Measurements from ENCODE around the gene ECHS1. TPM values are rescaled to one million over a fixed set of nuclear protein-coding genes. Genes with fewer than 3 reads are reported as not detected.
"Not testable (repeated sequence)": the region's sequence is repeated elsewhere in the genome, so short reads cannot be mapped to it uniquely, and the experiment has no call there.

ECHS1 gene
- total RNA-seq, 1 experiment from 2014 or later = 90.7 TPM

DNA sequence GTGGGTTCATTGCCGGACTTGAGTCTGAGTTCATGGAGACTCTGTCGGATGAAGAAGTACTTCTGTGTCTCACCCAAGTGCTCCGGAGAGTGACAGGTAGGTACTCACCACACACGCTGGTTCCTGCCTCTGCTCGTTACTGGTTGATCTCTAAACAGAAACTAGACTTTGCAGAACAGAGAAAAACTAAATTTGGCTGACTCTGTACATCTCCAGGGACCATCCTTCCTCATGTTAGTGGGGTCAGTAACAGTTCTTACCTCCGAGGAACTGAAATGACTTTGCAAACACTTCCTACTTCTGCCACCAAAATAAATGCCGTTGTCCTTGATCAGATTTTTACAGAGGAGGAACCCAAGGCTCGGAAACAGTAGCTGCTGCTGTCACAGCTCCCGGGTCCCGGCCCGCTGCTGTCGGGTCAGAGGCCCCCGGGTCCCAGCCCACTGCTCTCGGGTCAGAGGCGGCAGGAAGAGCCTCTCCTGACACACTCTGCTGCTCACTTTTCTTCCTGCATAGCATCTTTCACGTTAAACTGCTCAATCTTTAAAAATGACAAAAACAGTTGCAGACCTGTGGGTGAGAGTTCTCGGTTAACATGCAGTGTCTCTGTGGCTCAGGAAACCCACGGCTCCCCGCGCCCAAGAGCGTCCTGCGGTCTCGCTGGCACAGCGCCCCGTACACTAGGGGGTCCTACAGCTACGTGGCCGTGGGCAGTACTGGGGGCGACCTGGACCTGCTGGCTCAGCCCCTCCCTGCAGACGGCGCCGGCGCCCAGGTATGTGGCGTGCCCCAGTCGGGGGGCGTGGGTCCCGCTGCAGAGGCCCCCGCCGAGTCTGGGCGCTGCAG, 16.0 kb upstream of the ECHS1 start:
- H3K4me2 ChIP-seq = no peak overlapping the region
- no peaks in the 10 kb centered on the region for H3K79me2 ChIP-seq (ENCODE audit: low read depth)
- peaks cover 15% of the 10 kb centered on the region; the same call in 1 of the 2 replicates for H3F3A ChIP-seq (ENCODE audit: insufficient read depth, low read depth)
- H3K36me3 ChIP-seq (ENCODE audit: low read depth) = no peaks in the 10 kb centered on the region
- H3K9me3 ChIP-seq (ENCODE audit: insufficient read depth, low read depth) = no peaks in the 10 kb centered on the region
- intact Hi-C loops (cut with micrococcal nuclease; ENCODE audit: unreplicated experiment) = no loop called here
- no peak for DNase-seq
- H3K27ac ChIP-seq = no peak overlapping the region
- ChIA-PET CTCF (interaction anchor here (0.6 kb wide), 1 partner anchor 50 kb away, joined by 3 read pairs; no protein-coding TSS in a partner anchor), POLR2A (ENCODE audit: unreplicated experiment) (no interaction called here)
- H3K4me3 ChIP-seq = no peak overlapping the region
- H3K9me2 ChIP-seq (ENCODE audit: insufficient read depth) = no peaks in the 10 kb centered on the region
- H2AFZ ChIP-seq = no peak overlapping the region
- no TSS peak for BruUV-seq (replicated peaks)
- no peak for TF ChIP-seq EZH2 (IDR thresholded peaks at IDR 0.05; ENCODE audit: low read depth)
- TF ChIP-seq, protein P1, sequence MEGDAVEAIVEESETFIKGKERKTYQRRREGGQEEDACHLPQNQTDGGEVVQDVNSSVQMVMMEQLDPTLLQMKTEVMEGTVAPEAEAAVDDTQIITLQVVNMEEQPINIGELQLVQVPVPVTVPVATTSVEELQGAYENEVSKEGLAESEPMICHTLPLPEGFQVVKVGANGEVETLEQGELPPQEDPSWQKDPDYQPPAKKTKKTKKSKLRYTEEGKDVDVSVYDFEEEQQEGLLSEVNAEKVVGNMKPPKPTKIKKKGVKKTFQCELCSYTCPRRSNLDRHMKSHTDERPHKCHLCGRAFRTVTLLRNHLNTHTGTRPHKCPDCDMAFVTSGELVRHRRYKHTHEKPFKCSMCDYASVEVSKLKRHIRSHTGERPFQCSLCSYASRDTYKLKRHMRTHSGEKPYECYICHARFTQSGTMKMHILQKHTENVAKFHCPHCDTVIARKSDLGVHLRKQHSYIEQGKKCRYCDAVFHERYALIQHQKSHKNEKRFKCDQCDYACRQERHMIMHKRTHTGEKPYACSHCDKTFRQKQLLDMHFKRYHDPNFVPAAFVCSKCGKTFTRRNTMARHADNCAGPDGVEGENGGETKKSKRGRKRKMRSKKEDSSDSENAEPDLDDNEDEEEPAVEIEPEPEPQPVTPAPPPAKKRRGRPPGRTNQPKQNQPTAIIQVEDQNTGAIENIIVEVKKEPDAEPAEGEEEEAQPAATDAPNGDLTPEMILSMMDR (conservative IDR thresholded peaks at IDR 0.05) = no peak
- H4K20me1 ChIP-seq (ENCODE audit: insufficient read depth) = no peaks in the 10 kb centered on the region
- H3K27me3 ChIP-seq (ENCODE audit: insufficient read depth, low read depth) = no peaks in the 10 kb centered on the region
- H3K4me1 ChIP-seq (replicated peaks; ENCODE audit: insufficient read depth) = peaks cover 4% of the 10 kb centered on the region; the same call in 1 of the 2 replicates

DNA sequence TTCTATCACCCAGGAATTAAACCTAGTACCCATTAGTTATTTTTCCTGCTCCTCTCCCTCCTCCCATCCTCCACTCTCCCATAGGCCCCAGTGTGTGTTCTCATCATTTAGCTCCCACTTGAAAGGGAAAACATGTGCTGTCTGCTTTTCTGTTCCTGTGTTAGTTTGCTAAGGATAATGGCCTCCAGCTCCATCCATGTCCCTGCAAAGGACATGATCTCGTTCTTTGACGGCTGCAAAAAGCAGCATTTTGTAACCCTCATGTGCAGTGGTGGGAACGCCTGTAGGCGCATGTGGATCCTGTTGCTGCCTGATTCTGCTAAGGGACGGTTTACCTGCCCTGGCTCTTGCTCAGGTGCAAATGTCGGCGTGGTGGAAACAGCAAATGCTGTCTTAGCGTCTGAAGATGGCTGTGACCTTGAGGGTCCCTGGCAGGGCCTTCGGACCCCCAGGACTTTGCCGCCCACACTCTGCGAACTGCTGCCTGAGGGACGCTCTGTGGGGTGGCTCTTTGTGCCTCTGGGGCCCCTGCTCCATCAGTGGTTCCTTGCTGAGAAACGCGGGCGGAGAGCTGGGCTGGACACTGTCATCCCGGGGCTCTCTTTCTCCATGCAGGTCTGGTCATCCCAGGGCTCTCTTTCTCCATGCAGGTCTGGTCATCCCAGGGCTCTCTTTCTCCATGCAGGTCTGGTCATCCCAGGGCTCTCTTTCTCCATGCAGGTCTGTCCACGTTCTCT, 15.2 kb upstream of the ECHS1 start:
- no peaks in the 10 kb centered on the region for H4K20me1 ChIP-seq (ENCODE audit: insufficient read depth)
- H3K9me3 ChIP-seq (ENCODE audit: insufficient read depth, low read depth) = no peaks in the 10 kb centered on the region
- no peak overlapping the region for H3K4me2 ChIP-seq
- H3K9me2 ChIP-seq (ENCODE audit: insufficient read depth) = no peaks in the 10 kb centered on the region
- no peaks in the 10 kb centered on the region for H3K36me3 ChIP-seq (ENCODE audit: low read depth)
- POLR2A ChIA-PET (ENCODE audit: unreplicated experiment) = interaction anchor here (0.6 kb wide), 1 partner anchor 209 kb away, joined by 3 read pairs; no protein-coding TSS in a partner anchor
- CTCF ChIA-PET = no interaction called here
- H3K27ac ChIP-seq = no peak overlapping the region
- TF ChIP-seq EZH2 (IDR thresholded peaks at IDR 0.05; ENCODE audit: low read depth) = no peak
- TF ChIP-seq, protein P1 (conservative IDR thresholded peaks at IDR 0.05) = no peak
- no peak overlapping the region for H3K4me3 ChIP-seq
- no TSS peak for BruUV-seq (replicated peaks)
- no peaks in the 10 kb centered on the region for H3K27me3 ChIP-seq (ENCODE audit: insufficient read depth, low read depth)
- peaks cover 1% of the 10 kb centered on the region; the same call in 1 of the 2 replicates for H3K4me1 ChIP-seq (replicated peaks; ENCODE audit: insufficient read depth)
- H2AFZ ChIP-seq = no peak overlapping the region
- H3K79me2 ChIP-seq (ENCODE audit: low read depth) = no peaks in the 10 kb centered on the region
- no peak for DNase-seq
- H3F3A ChIP-seq (ENCODE audit: insufficient read depth, low read depth) = peaks cover 15% of the 10 kb centered on the region; the same call in 1 of the 2 replicates
- intact Hi-C loops (cut with micrococcal nuclease; ENCODE audit: unreplicated experiment) = no loop called here

DNA sequence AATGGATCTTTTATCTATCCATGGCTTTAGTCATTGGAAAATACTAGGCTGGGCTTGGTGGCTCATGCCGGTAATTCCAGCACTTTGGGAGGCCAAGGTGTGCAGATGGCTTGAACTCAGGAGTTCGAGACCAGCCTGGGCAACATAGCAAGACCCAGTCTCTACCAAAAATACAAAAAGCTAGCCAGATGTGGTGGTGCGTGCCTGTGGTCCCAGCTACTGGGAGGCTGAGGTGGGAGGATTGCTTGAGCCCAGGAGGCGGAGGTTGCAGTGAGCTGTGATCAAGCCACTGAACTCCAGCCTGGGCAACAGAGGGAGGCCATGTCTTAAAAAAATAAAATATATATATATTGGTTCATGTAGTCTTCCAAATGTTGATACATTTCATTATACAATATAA, 13.8 kb upstream of the ECHS1 start:
- H3K36me3 ChIP-seq (ENCODE audit: low read depth); H3K79me2 ChIP-seq (ENCODE audit: low read depth); H2AFZ ChIP-seq; H3K27ac ChIP-seq; CTCF ChIA-PET; POLR2A ChIA-PET (ENCODE audit: unreplicated experiment); H4K20me1 ChIP-seq (ENCODE audit: insufficient read depth); intact Hi-C loops (cut with micrococcal nuclease; ENCODE audit: unreplicated experiment); H3K9me3 ChIP-seq (ENCODE audit: insufficient read depth, low read depth); H3K4me2 ChIP-seq; H3K4me3 ChIP-seq; H3K27me3 ChIP-seq (ENCODE audit: insufficient read depth, low read depth); H3K4me1 ChIP-seq (replicated peaks; ENCODE audit: insufficient read depth); BruUV-seq (replicated peaks); H3K9me2 ChIP-seq (ENCODE audit: insufficient read depth); DNase-seq; H3F3A ChIP-seq (ENCODE audit: insufficient read depth, low read depth): not testable (repeated sequence)
